Prostate gland (tissue), 2 donors: ENCODE data around the gene TTC39B.

Experiments
- POLR2A ChIP-seq: fragments of 450-650 bp; IDR thresholded peaks from one replicate; pipeline ENCODE4 v1.6.1; 2016; ENCODE audit warnings: antibody characterized with exemption, mild to moderate bottlenecking
- TF ChIP-seq, protein P1 (sequence below), 4 experiments: fragments of 200-600 bp in 2 of 4; fragments of 450-650 bp in 2 of 4; sonication (generic) in 2 of 4; IDR thresholded peaks; 1 replicate in 3 of 4; 2 replicates in 1 of 4; pipeline ENCODE4 v1.5.1; 2016 to 2019; ENCODE audit warnings: antibody characterized with exemption in 4 of 4, mild to moderate bottlenecking in 2 of 4, moderate library complexity in 2 of 4

- no peak for TF ChIP-seq POLR2A
- TF ChIP-seq, protein P1, sequence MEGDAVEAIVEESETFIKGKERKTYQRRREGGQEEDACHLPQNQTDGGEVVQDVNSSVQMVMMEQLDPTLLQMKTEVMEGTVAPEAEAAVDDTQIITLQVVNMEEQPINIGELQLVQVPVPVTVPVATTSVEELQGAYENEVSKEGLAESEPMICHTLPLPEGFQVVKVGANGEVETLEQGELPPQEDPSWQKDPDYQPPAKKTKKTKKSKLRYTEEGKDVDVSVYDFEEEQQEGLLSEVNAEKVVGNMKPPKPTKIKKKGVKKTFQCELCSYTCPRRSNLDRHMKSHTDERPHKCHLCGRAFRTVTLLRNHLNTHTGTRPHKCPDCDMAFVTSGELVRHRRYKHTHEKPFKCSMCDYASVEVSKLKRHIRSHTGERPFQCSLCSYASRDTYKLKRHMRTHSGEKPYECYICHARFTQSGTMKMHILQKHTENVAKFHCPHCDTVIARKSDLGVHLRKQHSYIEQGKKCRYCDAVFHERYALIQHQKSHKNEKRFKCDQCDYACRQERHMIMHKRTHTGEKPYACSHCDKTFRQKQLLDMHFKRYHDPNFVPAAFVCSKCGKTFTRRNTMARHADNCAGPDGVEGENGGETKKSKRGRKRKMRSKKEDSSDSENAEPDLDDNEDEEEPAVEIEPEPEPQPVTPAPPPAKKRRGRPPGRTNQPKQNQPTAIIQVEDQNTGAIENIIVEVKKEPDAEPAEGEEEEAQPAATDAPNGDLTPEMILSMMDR (IDR thresholded peaks at IDR 0.05): no peak
Observed at GRCh38 chr9:15150939-15151338, 156.1 kb downstream of the TTC39B start.
